GM12878 (cell line): ENCODE data around the gene SHD.

ENCODE experiments used
- ASH2L ChIP-seq: fragments of 300-600, 200-600 bp; sonication (generic); IDR thresholded peaks from 2 replicates; pipeline ENCODE4 v1.6.1; 2017; ENCODE audit warnings: low read depth, mild to moderate bottlenecking, borderline replicate concordance
- CBX3 ChIP-seq: fragments of 200-600 bp; sonication (generic); IDR thresholded peaks from 2 replicates; pipeline ENCODE4 v1.6.1; 2016; ENCODE audit warnings: low read depth, borderline replicate concordance
- CEBPB ChIP-seq, 2 experiments: fragments of 150-350 bp in 1 of 2; IDR thresholded peaks; 2 replicates each; pipeline ENCODE4 v1.6.1; 2012 to 2014; ENCODE audit warnings: low read depth in 2 of 2, low read length in 2 of 2, borderline replicate concordance in 1 of 2, inconsistent platforms in 1 of 2
- CHD2 ChIP-seq: IDR thresholded peaks from 2 replicates; pipeline ENCODE4 v1.6.1; 2011; ENCODE audit warnings: low read depth, low read length, improper control_type of control experiment, borderline replicate concordance
- CREB1 ChIP-seq: IDR thresholded peaks from 2 replicates; pipeline ENCODE4 v1.6.1; 2012; ENCODE audit warnings: low read depth, mild to moderate bottlenecking, inconsistent platforms
- CTCF ChIP-seq, 3 experiments: IDR thresholded peaks in 2 of 3; conservative IDR thresholded peaks in 1 of 3; 2 replicates each; pipeline ENCODE4 v1.5.1; 2011; ENCODE audit warnings: low read depth in 3 of 3, low read length in 3 of 3, mild to moderate bottlenecking in 3 of 3, control low read depth in 2 of 3, moderate library complexity in 2 of 3, inconsistent platforms in 1 of 3, mixed read lengths in 1 of 3; ENCODE audit not compliant: control insufficient read depth in 2 of 3, insufficient read depth in 1 of 3; ENCODE audit errors: extremely low read depth in 1 of 3
- HSF1 ChIP-seq: fragments of 150-350 bp; IDR thresholded peaks from 2 replicates; pipeline ENCODE4 v1.6.1; 2014; ENCODE audit warnings: mild to moderate bottlenecking, low read depth, low read length
- KDM1A ChIP-seq: fragments of 200-600 bp; sonication (generic); IDR thresholded peaks from 2 replicates; pipeline ENCODE4 v1.6.1; 2016; ENCODE audit warnings: borderline replicate concordance
- SREBF1 ChIP-seq: IDR thresholded peaks from 2 replicates; pipeline ENCODE4 v1.6.1; 2012; ENCODE audit warnings: mild to moderate bottlenecking, low read length
- STAT3 ChIP-seq: IDR thresholded peaks from 2 replicates; pipeline ENCODE4 v1.6.1; 2011; ENCODE audit warnings: low read depth, low read length, improper control_type of control experiment
- TAF1 ChIP-seq: IDR thresholded peaks from 2 replicates; pipeline ENCODE4 v1.6.1; 2011; ENCODE audit warnings: mild to moderate bottlenecking, low read depth, low read length, borderline replicate concordance
- ZBTB11 ChIP-seq: fragments of 450-650 bp; formaldehyde crosslinking; IDR thresholded peaks from 2 replicates; pipeline ENCODE4 v1.5.0; 2022; ENCODE audit warnings: mild to moderate bottlenecking, missing genetic modification characterization

GRCh38 chr19:4305659-4306058 lies 26.6 kb downstream of the SHD start:
- no peak for TF ChIP-seq CHD2
- no peak for TF ChIP-seq CREB1
- TF ChIP-seq SREBF1: no peak
- no peak for TF ChIP-seq STAT3
- TF ChIP-seq CEBPB (IDR thresholded peaks at IDR 0.05; ENCODE audit: borderline replicate concordance in 1 of 2, low read depth in 2 of 2, low read length in 2 of 2): no peak
- TF ChIP-seq CBX3: no peak
- TF ChIP-seq TAF1: no peak
- no peak for TF ChIP-seq CTCF (IDR thresholded peaks at IDR 0.05 in 2 of 3, conservative IDR thresholded peaks at IDR 0.05 in 1 of 3; ENCODE audit: control insufficient read depth in 2 of 3, extremely low read depth in 1 of 3, insufficient read depth in 1 of 3, low read depth in 3 of 3, low read length in 3 of 3)
- no peak for TF ChIP-seq KDM1A
- TF ChIP-seq HSF1: no peak
- TF ChIP-seq ZBTB11 (CRISPR knock-in tag): no peak
- TF ChIP-seq ASH2L: no peak
